HG03280 (cell line): ENCODE measurements around the gene TAS1R3.

Source experiments
- ATAC-seq: cut with Tn5 transposase; IDR thresholded peaks from one replicate; pipeline ENCODE4 v1.9.1; 2021; ENCODE audit warnings: mild to moderate bottlenecking, moderate library complexity; ENCODE audit not compliant: unreplicated experiment

The TAS1R3 gene

DNA sequence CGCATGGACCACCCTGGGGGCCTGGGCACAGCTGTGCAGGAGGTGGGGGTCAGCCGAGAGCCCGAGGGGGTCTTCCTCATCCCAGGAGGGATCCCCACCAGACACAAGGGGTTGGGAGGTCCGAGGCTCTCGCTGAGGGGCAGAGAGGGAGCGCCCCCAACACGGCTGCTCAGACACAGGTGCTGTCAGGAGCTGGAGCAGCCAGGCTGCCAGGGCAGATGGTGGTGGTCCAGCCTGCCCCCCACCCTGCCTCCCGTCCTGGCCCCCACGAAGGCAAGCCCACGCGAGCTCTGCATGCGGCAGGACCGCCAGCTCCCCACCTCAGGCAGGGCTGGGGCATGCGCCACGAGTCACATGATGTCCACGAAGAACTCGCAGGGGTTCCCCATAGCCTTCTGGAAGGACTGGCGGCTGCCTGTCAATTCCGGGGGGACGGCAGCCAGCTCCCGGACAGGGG, 4.7 kb downstream of the TAS1R3 start:
- ATAC-seq, result no peak

DNA sequence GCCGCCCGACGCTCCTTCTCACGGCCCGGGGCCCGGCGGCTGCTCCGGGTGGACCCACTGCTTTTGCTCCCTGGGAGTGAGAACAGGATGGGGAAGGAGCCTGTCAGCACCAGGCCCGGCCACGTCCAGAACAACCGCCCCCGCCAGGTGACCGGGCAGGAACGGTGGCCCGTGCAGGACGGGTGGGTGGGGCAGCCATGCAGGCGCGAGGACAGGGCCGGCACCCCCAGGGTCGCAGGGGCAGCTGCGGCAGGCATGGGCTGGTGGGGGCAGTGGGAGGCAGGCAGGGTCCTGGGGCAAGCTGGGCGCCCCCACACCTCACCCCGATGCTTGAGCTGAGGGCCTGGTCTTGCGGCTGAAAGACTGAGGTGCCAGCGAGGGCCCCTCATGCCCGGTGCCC, 5.4 kb downstream of the TAS1R3 start:
- ATAC-seq, result no peak

DNA sequence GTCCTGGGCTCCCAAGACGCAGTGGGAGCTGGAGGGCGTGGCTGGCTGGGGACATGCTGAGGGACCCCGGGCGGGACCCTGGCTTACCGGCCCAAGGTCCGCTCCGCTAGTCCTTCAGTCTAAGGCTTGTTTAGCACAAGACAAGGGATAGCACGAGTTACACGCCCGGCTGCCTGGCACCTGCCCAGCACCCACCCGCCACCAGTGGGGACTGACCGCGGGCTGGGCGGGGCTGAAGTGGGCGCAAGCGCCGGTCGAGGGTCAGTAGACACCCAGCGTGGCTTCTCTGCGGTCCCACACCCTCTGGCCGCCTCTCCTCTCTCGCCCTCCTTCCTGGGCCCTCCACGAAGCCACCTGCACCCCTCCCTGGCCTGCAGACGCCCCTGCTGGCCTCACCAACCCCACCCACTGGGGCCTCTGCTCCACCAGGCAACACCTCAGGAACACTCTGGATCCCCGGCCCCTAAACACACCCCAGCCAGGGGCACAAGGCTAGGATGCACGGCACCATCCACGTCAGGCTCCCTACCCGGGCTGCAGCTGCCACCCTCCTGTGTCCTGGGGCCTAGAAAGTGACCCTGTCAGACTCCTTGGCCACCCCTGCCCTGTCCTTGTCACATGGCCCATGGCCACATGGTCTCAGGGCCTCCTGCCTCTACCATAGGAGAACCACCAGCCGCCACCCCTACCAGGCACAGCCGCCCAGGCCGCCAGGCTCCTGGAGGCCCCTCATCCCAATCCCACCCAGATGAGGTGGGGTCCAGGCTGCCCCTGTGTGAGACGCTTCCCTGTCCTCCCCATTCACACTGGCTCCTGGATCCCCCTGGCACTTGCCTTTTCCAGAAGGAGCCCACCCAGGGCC, 6.1 kb downstream of the TAS1R3 start:
- no peak for ATAC-seq

DNA sequence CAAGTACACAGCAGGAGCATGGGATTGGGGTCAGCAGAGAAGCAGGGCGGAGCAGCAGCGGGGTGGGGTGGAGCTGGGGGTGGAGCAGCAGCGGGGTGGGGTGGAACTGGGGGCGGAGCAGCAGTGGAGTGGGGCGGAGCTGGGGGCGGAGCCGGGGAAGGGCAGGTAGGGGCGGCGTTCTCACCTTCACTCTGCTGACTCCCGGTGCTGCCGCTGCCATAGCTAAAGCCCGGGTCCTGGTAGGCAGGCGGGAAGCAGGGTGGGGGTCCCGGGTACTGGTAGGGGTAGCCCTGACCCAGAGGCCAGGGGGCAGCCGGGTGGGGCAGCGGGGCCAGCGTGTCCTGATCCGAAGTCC, 6.7 kb downstream of the TAS1R3 start:
- no peak for ATAC-seq

DNA sequence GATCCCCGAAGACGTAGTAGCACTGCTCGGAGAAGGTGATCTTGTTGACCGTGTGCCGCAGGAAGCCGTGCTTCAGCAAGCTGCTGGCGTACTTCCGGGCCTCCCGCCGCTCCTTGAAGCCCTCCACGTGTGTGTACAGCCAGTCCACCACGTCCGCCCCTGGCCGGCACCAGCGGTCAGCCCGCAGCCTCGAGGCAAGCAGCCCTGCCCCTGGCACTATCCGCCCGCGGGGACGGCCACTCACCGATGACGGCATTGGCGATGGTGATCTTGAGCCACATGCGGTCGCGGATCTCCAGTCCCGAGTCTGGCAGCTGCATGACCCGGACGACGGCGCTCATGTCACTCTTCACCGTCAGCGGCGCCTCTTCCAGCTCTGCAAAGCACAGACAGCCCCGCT, 7.2 kb downstream of the TAS1R3 start:
- ATAC-seq, result no peak

DNA sequence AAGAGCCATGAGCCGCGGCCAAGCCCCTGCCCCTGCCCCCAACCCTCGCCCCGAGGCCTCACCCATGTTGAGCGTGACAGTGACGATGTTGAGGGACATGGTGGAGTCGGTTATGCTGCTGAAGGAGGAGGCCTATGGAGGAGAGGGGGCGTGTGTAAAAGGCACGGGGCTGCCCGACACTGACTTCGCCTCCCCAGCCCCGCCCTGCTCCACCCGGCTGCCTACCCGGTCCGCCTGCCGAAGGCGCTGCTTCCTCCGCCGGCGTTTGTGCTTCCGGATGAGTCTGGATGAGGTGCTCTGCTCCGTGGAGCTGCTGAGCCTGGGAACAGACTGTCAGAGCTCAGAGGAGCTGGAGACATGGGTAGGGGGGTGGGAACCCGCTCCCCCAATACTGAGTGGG, 9.1 kb downstream of the TAS1R3 start:
- no peak for ATAC-seq

DNA sequence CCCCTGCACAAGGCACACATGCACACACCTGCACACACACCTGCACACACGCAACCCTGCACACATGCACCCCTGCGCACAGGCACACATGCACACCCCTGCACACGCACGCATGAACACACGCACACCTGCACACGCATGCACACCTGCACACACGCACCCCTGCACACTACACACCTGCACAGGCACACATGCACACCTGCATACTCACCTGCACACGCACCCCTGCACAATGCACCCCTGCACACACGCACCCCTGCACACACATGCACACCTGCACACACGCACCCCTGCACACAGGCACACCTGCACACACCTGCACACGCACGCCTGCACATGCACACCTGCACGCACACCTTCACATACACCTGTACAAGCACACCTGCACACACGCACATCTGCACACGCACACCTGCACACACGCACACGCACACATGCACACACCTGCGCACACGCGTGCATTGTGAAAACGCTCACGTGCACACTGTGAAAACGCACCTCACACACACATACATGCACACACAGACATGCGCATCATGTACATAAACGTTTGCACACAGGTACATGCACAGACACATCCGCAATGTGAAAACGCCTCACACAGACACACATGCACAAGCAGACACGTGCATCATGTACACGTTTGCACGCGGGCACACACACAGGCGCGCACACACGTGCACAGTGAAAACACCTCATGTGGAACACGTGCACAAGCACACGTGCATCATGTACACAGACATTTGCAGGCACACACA, 9.9 kb downstream of the TAS1R3 start:
- no peak for ATAC-seq

DNA sequence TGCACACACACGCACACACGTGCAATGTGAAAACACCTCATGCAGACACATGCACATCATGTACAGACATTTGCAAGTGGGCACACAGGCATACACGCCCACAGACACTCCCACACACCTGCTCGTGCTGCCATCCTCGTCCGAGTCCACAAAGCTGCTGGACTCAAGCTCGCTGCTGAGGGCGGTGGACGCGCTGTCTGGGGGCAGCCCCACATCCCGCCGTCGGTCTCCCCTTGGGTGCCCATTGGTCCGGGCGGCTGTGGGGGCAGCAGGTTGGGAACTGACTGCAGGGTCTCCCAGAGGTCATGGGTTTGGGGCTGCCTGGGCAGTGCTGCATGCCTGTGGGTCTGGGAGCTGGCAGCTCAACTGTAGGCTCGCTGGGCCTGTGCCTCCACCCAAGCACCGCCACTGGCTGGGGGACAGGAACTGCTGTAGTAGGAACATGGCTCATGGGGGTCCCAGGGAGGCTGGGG, 10.5 kb downstream of the TAS1R3 start:
- no peak for ATAC-seq

DNA sequence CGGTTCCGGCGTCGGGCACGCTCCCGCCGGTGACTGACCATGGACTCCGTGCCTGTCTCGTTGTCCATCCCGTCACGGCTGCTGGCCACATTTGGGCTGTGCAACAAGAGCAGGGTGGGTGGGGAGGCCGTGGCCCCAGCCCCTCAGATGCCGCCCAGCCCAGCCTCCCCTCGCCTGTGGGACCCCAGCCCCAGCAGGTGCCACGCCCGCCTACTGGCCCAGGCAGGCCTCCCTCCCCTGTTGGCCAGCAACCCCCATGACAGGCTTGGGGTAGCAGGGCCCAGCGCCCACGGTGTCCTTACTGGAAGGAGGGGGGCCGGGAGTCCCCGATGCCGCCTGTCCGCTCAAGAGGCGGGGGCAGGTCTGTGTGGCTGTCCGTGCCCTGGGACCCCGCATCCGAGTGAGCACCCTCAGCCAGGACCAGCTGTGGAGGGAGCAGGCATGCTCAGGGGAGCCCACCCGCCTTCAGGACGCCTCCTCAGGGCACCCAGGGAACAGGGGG, 11.0 kb downstream of the TAS1R3 start:
- ATAC-seq, result no peak

DNA sequence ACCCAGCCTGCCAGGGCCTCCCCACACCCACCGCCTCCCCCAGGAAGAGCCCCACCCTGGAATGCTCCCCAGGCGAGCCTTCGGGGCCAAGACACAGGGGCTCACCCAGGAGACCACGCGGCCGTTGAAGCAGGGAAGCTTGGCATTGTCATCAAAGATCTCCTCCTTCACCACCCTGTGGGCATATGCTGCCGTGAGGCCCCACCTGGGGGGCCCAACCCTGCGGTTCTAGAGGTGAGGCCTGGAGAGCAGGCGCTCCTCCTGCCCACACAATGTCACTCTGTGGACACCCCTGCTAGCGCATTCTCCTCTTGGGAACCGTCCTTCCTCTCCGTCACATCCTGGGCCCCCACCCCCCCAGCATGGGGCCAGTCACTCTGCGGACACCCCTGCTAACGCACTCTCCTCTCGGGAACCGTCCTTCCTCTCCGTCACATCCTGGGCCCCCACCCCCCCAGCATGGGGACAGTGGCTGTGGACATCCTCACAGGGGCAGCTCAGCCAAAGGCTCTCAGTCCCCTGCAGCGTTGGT, 11.6 kb downstream of the TAS1R3 start:
- no peak for ATAC-seq

DNA sequence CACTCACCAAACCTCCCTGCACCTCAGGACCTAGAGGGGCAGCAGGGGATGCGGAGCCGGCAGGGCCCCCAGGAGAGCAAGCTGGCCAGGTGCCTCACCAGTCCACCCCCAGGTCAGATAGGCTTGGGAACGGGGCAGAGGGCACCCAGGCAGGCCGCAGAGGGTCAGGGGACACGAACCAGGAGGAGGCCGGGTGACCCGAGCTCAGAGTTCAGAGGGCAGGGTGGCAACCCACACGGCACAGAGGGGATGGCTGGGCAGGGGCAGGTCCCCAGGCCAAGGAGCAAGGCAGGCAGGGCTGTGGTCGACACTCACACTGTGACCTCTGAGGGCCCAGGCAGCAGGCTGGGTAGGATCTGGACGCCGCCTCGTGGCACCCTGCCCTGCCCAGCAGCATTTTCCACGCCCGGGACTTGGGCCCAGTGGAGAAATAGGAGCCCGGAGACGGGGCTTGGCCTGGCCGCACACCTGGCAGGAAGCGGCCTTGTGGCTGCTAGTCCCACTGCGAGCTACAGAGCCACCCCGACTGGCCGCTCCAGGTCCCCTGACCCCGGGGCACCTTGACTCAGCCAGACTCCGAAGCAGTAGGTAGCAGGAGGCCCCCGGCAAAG, 12.8 kb downstream of the TAS1R3 start:
- ATAC-seq, result no peak

DNA sequence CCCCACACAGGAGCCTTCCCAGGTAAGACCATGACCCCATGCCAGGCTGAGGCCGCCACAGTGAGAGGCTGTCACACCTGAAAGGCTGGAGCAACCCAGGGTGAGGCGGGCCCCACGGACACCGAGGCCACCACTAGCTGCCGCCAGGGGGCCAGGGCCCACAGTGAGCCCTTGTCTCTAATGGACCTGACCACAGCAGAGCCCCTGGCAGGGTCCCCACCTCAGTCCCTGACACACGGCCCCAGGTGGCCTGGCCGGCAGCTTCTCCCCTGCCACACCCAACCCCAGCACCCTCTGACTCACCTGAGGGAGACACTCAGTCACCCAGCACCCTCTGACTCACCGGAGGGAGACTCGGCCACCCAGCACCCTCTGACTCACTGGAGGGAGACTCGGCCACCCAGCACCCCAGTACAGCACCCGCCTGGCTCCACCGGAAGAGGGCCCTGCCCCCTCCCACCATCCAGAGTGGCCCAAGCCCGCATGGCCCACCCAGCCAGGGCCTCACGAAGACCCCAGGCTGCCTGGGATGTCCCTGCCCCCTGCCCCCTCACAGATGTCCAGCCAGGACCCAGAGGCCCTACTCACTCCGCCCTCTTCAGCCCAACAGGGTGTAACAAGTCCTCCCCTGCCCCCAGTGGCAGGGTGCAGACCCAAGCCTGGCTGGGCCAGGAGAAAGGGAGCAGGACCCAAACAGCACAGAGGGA, 13.7 kb downstream of the TAS1R3 start:
- no peak for ATAC-seq

DNA sequence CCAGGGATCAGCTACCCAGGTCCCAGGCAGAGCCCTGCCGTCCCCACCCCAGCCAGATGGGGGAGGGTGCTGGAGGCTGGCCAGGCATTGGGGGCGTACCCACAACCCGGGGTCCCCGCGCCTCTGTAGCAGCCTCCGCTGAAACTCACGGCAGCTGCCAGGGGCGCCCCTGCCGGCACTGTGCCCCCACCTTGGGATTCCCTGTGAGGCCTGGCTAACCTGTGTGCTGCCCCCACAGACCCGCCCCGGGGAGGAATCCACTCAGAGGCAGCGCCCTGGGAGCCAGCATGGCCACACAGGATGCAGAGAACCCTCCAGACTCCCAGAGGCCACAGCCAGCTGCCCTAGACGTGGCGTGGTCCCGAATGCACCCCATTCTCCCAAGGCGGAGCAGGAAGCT, 14.3 kb downstream of the TAS1R3 start:
- no peak for ATAC-seq

DNA sequence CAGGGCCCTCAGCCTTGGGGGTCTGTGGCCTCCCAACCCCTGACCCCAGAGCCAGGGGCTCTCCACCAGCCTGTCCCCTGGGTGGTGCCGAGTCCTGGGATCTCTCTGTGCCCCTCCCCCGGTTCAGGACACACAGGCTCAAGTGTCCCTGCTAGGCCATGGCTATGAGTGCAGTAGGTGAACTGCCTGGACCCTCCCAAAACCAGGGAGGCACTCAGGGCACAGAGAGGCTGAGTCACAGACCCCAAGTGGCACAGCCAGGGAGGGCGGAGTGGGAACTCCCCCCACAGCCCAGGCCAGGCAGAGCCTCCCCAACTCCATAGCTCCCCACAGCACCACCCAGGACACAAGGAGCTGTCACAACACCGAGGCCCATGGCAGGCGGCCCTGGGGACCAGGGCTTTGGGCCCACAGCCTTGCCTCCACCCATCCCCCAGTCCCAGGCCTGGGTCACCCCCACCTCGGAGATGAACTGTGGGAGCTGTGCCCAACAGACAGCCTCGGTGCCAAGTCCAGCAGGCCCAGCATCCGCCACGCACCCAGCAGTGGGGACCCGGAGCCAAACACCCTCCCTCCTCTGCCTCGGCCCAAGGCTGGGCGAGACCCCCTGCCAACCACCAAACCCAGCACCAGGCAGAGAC, 14.9 kb downstream of the TAS1R3 start:
- ATAC-seq, result no peak

DNA sequence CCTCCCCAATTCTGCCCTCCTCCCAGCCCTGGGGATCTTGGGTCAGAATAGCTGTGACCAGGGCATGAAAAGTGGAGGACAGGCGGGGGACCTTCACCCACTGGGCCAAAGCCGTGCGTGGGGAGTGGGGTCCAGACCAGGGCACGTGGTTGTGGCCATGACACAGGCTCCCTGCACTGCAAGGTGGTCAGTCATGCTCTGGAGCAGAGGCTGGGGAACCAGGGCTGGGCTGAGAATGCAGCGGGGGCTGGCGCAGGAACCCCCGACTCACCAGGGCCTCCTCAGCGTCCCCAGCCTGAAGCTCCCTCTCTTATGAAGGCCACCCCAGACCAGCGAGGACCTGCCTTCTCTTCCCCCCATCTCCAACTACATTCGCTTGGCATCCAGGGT, 15.4 kb downstream of the TAS1R3 start:
- ATAC-seq, result no peak

DNA sequence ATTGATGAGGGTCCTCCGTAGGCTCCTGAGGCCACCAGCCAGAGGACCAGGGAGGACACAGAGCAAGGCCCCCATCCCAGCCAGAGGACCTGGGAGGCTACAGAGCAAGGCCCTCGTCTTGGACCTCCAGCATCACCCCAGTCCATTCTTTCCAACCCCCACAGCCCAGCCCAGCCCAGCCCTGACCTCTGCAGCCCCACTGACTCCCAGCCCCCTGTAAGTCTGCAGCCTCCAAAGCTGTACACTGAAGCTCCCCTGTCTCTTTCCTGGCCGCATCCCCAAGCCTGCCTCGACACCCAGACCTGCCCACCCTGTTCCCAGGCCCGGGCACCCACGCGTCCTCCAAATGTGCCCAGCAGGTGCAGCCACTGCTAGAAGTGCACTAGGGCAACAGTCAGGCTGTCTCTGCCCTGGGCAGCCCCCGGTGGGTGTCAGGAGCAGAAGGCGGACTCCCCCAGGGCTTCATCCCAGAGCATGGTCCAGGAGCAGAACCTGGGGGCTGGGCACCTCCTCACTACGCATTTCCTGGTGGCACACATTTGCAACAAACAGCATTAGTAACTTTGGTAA, 16.0 kb downstream of the TAS1R3 start:
- ATAC-seq, result no peak

DNA sequence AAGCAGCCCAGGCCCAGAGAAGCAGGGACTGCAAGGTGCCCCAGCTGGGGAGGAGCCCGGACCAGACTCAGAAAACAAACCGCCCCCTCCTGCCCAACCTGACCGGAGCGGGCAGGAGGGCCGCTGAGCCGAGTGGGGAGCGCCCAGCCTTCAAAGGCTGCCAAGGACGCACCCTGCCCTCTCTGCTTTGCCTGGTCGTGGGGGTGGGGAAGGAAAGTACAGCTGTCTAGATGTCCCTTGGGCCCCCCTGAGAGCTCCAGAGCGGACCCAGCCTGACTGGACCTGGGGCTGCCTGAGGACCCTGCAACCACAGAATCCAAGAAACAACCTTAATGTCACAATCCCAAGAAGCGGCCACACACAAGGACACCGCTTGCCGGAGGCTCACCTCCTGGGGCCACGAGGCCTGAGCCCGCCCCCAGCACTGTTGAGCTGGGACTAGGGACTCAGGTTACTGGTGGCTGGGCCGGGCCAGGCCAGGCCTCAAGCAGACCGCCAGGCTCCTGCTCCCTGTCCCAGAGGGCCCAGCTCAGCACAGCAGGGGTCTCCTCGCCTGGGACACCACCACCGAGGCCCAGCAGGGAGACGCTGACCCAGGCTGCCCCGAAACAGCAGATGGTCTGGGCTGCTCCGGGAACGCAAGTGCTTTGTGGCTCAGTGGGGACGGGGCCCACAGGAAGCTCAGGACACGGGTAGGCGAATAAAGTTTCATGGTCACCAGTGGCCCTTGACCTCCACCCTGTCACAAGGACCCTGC, 16.8 kb downstream of the TAS1R3 start:
- ATAC-seq, result no peak

DNA sequence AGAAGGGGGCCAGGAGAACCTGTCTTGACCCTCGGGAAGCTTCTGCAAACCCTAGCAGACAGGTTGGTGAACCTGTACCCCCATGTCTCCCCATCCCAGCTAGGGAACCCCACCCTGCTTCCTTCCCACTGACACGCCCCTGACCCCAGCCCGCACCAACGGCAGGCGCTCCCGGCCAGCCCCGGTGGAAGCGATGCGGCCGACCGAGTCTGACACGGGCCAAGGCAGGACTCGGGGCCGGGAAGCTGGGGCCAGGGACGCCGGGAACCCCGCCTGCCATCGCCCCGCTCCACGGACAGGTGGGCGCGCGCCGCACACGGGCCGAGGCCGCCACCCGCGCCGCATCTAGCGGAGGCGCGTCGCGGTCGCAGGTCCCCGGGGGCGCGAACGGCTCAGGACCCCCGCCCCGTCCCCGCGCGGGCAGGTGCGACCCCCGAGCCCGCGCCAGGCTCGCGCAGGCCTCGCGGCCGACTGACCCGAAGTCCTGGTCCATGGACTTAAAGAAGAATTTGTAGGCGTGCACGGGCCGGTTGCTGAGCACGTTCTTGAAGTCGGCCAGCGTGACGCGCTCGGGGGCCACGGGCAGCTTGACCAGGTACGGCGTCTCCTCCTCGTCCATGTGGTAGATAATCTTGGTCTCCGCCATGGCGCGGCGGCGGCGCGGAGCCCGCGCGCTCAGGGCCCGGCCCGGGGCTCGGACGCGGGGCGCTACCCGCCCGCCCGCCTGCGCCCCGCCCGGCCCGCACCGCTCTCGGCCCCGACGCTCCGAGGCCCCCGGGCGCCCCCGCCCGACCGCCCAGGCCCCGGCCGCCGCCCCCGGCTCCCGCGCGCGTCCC, 17.6 kb downstream of the TAS1R3 start:
- peak; percentile 39 for ATAC-seq
